WTC11 (cell line): ENCODE results near the gene BCL2L1. TPM values are rescaled to one million over a fixed set of nuclear protein-coding genes. Genes with fewer than 3 reads are reported as not detected.

Experiments used
- ATAC-seq: fragments of 200-7000 bp; cut with Tn5 transposase; 2 replicates; pipeline ENCODE4 v1.10.0; 2021; ENCODE audit warnings: mild to moderate bottlenecking, moderate library complexity
- CTCF ChIA-PET: fragments of 300-600 bp; sonication (Branson Sonifier 250); formaldehyde crosslinking; loops from one replicate; lab custom pipeline; 2021; ENCODE audit warnings: antibody characterized with exemption; lab: Charles Lee
- POLR2A ChIA-PET: fragments of 350-600 bp; sonication (Branson Sonifier 250); formaldehyde crosslinking; loops from one replicate; lab custom pipeline; 2021; ENCODE audit warnings: antibody characterized with exemption; lab: Charles Lee
- DNase-seq: peaks from one replicate; pipeline ENCODE4 v3.0.0; 2021; ENCODE audit warnings: low spot score
- H3K27ac Mint-ChIP-seq: 2 replicates; pipeline ENCODE4 v1.8.0; 2021; ENCODE audit warnings: mixed read lengths
- H3K27me3 Mint-ChIP-seq: 2 replicates; pipeline ENCODE4 v1.8.0; 2021; ENCODE audit warnings: low read depth, mild to moderate bottlenecking, moderate library complexity, mixed read lengths
- H3K36me3 Mint-ChIP-seq: 2 replicates; pipeline ENCODE4 v1.8.0; 2021; ENCODE audit warnings: mixed read lengths
- H3K4me1 Mint-ChIP-seq: 2 replicates; pipeline ENCODE4 v1.8.0; 2022; ENCODE audit warnings: mixed read lengths
- H3K4me3 Mint-ChIP-seq: 2 replicates; pipeline ENCODE4 v1.8.0; 2021; ENCODE audit warnings: mild to moderate bottlenecking, moderate library complexity, mixed read lengths
- H3K9me3 Mint-ChIP-seq: 2 replicates; pipeline ENCODE4 v1.8.0; 2021; ENCODE audit warnings: mixed read lengths
- ATF2 ChIP-seq: sonication (generic); formaldehyde crosslinking; IDR thresholded peaks from 2 replicates; pipeline ENCODE4 v1.8.1; 2022; ENCODE audit warnings: low read depth, missing genetic modification reagents, borderline replicate concordance
- E2F5 ChIP-seq: sonication (generic); formaldehyde crosslinking; IDR thresholded peaks from 2 replicates; pipeline ENCODE4 v1.8.1; 2022; ENCODE audit warnings: mild to moderate bottlenecking, moderate library complexity, missing genetic modification reagents
- FOXJ3 ChIP-seq: sonication (generic); formaldehyde crosslinking; IDR thresholded peaks from 2 replicates; pipeline ENCODE4 v1.9.0; 2021; ENCODE audit warnings: missing genetic modification reagents, mild to moderate bottlenecking, borderline replicate concordance
- GABPB1 ChIP-seq: sonication (generic); formaldehyde crosslinking; IDR thresholded peaks from 2 replicates; pipeline ENCODE4 v1.8.1; 2023; ENCODE audit warnings: mild to moderate bottlenecking, missing genetic modification reagents
- JUN ChIP-seq: sonication (generic); formaldehyde crosslinking; IDR thresholded peaks from 2 replicates; pipeline ENCODE4 v1.8.0; 2023; ENCODE audit warnings: mild to moderate bottlenecking, missing genetic modification reagents
- NFE2L1 ChIP-seq: sonication (generic); formaldehyde crosslinking; IDR thresholded peaks from 2 replicates; pipeline ENCODE4 v1.8.1; 2023; ENCODE audit warnings: missing genetic modification reagents
- NFYB ChIP-seq: sonication (generic); formaldehyde crosslinking; conservative IDR thresholded peaks from 2 replicates; pipeline ENCODE4 v1.8.0; 2022; ENCODE audit warnings: low read depth, missing genetic modification reagents
- PRRX2 ChIP-seq: fragments of 250-450 bp; sonication (Bioruptor Pico); IDR thresholded peaks from 2 replicates; pipeline ENCODE4 v1.8.0; 2021; ENCODE audit warnings: mild to moderate bottlenecking
- SMAD3 ChIP-seq: sonication (generic); formaldehyde crosslinking; IDR thresholded peaks from 2 replicates; pipeline ENCODE4 v1.8.0; 2022; ENCODE audit warnings: missing genetic modification reagents, mild to moderate bottlenecking, borderline replicate concordance
- TP53 ChIP-seq: sonication (generic); formaldehyde crosslinking; IDR thresholded peaks from 2 replicates; pipeline ENCODE4 v1.8.1; 2023; ENCODE audit warnings: mild to moderate bottlenecking, missing genetic modification reagents
- USF2 ChIP-seq: sonication (generic); formaldehyde crosslinking; IDR thresholded peaks from 2 replicates; pipeline ENCODE4 v1.8.1; 2023; ENCODE audit warnings: mild to moderate bottlenecking, missing genetic modification reagents, moderate library complexity
- ZBTB43 ChIP-seq: sonication (generic); formaldehyde crosslinking; IDR thresholded peaks from 2 replicates; pipeline ENCODE4 v1.8.1; 2023; ENCODE audit warnings: mild to moderate bottlenecking, missing genetic modification reagents
- ZNF219 ChIP-seq: sonication (generic); formaldehyde crosslinking; IDR thresholded peaks from 2 replicates; pipeline ENCODE4 v1.8.0; 2023; ENCODE audit warnings: missing genetic modification reagents, mild to moderate bottlenecking, borderline replicate concordance
- ZNF232 ChIP-seq: sonication (generic); formaldehyde crosslinking; IDR thresholded peaks from 2 replicates; pipeline ENCODE4 v1.8.0; 2022; ENCODE audit warnings: mild to moderate bottlenecking, missing genetic modification reagents
- ZNF423 ChIP-seq: fragments of 250-450 bp; sonication (Bioruptor Pico); IDR thresholded peaks from 2 replicates; pipeline ENCODE4 v2.1.2; 2022; ENCODE audit warnings: mild to moderate bottlenecking, moderate library complexity
- total RNA-seq: library from RNA; stranded (reverse); gene quantifications from 3 replicates; pipeline ENCODE4 v1.2.3, GENCODE V29; 2021
- TF ChIP-seq, protein P1 (sequence below): fragments of 250-450 bp; sonication (Bioruptor Pico); IDR thresholded peaks from 2 replicates; pipeline ENCODE4 v1.8.0; 2021; ENCODE audit warnings: mild to moderate bottlenecking
- TF ChIP-seq, protein P2 (sequence below): sonication (generic); formaldehyde crosslinking; IDR thresholded peaks from 2 replicates; pipeline ENCODE4 v1.8.1; 2023; ENCODE audit warnings: mild to moderate bottlenecking, missing genetic modification reagents, moderate library complexity
- TF ChIP-seq, protein P3 (sequence below): sonication (generic); formaldehyde crosslinking; IDR thresholded peaks from 2 replicates; pipeline ENCODE4 v1.8.1; 2022; ENCODE audit warnings: low read depth, mild to moderate bottlenecking, moderate library complexity, missing genetic modification reagents, borderline replicate concordance
- TF ChIP-seq, protein P4 (sequence below): sonication (generic); formaldehyde crosslinking; IDR thresholded peaks from 2 replicates; pipeline ENCODE4 v1.8.1; 2022; ENCODE audit warnings: mild to moderate bottlenecking, missing genetic modification reagents, moderate library complexity, borderline replicate concordance

The BCL2L1 gene
- total RNA-seq, 1 experiment from 2014 or later: 62.0 TPM

DNA sequence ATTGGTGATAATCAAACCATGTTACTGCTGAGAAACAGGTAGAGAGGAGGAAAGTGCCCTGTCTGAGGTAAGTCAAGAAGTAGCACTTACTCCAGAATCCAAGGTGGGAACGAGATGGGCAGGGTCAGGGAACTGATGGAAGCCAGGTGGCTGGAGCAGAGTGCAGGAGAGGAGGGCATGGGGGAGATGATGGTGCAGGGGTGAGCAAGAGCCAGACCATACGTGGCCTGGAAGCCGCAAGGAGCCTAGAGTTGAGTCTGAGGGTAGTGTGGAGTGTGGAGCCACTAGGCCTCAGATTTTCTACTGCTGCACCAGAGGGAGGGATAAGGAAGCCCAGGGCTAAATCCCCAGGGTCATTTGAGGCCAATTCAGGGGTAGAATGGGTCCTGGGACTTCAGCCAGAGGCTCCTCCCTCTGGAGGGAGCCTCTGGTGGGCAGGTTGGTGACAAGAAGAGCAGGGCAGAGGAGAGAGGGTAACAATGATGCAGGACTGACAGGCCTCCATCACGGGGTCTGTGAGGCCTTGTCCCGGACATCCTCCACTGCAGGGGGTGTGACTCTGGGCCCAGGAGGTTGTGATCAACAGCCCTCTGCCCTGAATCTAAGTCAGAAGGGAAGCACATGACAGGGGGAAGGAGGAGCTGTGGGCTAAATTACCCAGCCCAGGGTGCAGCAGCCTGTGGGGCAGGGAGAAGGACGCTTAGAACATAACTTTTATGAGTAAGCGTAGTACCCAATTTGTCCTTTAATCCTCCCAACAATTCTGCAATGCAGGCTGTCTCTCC lies 56.2 kb downstream of the BCL2L1 start:
- H3K4me3 Mint-ChIP-seq: no peak overlapping the region
- H3K27me3 Mint-ChIP-seq: no peaks in the 10 kb centered on the region
- H3K36me3 Mint-ChIP-seq: peaks cover 6% of the 10 kb centered on the region; the same call in 1 of the 2 replicates
- H3K27ac Mint-ChIP-seq: peak overlapping the region; percentile 57
- H3K9me3 Mint-ChIP-seq: no peaks in the 10 kb centered on the region
- CTCF ChIA-PET: interaction anchor here (0.5 to 7.4 kb wide), 4 partner anchors 29 to 58 kb away, joined by 3 to 488 read pairs (median 6); partner anchors contain the start of gene BCL2L1
- H3K4me1 Mint-ChIP-seq: peaks cover 26% of the 10 kb centered on the region
- TF ChIP-seq, protein P1, sequence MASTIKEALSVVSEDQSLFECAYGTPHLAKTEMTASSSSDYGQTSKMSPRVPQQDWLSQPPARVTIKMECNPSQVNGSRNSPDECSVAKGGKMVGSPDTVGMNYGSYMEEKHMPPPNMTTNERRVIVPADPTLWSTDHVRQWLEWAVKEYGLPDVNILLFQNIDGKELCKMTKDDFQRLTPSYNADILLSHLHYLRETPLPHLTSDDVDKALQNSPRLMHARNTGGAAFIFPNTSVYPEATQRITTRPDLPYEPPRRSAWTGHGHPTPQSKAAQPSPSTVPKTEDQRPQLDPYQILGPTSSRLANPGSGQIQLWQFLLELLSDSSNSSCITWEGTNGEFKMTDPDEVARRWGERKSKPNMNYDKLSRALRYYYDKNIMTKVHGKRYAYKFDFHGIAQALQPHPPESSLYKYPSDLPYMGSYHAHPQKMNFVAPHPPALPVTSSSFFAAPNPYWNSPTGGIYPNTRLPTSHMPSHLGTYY: no peak
- TF ChIP-seq JUN (CRISPR knock-in tag): no peak
- TF ChIP-seq SMAD3 (CRISPR knock-in tag): no peak
- TF ChIP-seq, protein P2, sequence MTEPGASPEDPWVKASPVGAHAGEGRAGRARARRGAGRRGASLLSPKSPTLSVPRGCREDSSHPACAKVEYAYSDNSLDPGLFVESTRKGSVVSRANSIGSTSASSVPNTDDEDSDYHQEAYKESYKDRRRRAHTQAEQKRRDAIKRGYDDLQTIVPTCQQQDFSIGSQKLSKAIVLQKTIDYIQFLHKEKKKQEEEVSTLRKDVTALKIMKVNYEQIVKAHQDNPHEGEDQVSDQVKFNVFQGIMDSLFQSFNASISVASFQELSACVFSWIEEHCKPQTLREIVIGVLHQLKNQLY (CRISPR knock-in tag): no peak
- TF ChIP-seq, protein P3, sequence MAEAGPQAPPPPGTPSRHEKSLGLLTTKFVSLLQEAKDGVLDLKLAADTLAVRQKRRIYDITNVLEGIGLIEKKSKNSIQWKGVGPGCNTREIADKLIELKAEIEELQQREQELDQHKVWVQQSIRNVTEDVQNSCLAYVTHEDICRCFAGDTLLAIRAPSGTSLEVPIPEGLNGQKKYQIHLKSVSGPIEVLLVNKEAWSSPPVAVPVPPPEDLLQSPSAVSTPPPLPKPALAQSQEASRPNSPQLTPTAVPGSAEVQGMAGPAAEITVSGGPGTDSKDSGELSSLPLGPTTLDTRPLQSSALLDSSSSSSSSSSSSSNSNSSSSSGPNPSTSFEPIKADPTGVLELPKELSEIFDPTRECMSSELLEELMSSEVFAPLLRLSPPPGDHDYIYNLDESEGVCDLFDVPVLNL (CRISPR knock-in tag): no peak
- no peak for TF ChIP-seq NFE2L1 (CRISPR knock-in tag)
- no peak for TF ChIP-seq ATF2 (CRISPR knock-in tag)
- TF ChIP-seq ZBTB43 (CRISPR knock-in tag): no peak
- TF ChIP-seq PRRX2: no peak
- TF ChIP-seq, protein P4, sequence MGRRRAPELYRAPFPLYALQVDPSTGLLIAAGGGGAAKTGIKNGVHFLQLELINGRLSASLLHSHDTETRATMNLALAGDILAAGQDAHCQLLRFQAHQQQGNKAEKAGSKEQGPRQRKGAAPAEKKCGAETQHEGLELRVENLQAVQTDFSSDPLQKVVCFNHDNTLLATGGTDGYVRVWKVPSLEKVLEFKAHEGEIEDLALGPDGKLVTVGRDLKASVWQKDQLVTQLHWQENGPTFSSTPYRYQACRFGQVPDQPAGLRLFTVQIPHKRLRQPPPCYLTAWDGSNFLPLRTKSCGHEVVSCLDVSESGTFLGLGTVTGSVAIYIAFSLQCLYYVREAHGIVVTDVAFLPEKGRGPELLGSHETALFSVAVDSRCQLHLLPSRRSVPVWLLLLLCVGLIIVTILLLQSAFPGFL (CRISPR knock-in tag): no peak
- TF ChIP-seq GABPB1 (CRISPR knock-in tag): no peak
- TF ChIP-seq FOXJ3: no peak
- no peak for TF ChIP-seq E2F5 (CRISPR knock-in tag)
- no peak for TF ChIP-seq TP53
- TF ChIP-seq NFYB: no peak
- TF ChIP-seq USF2 (CRISPR knock-in tag): no peak
- TF ChIP-seq ZNF423 (CRISPR knock-in tag): no peak
- TF ChIP-seq ZNF219 (CRISPR knock-in tag): no peak
- no peak for TF ChIP-seq ZNF232 (CRISPR knock-in tag)
- DNase-seq: no peak
- ATAC-seq: no peak
- POLR2A ChIA-PET: no interaction called here
